GM23338 (cell line): Measurements from ENCODE around the gene FGGY. TPM values are rescaled to one million over a fixed set of nuclear protein-coding genes. Genes with fewer than 3 reads are reported as not detected.

Source experiments
- ATAC-seq: fragments of 200-7000 bp; cut with Tn5 transposase; 3 replicates; pipeline ENCODE4 v1.9.1; 2020
- DNase-seq: peaks from one replicate; pipeline ENCODE4 v3.0.0-alpha.2; 2015; ENCODE audit warnings: low spot score
- H2AFZ ChIP-seq: fragments of 200-600 bp; sonication (generic); 2 replicates; pipeline ENCODE4 v1.8.0; 2016; ENCODE audit warnings: antibody characterized with exemption, mild to moderate bottlenecking, moderate library complexity
- H3F3A ChIP-seq: fragments of 200-600 bp; sonication (generic); replicated peaks from 2 replicates; pipeline ENCODE4 v1.8.0; 2017; ENCODE audit warnings: antibody characterized with exemption, mixed run types, low read depth
- H3K27ac ChIP-seq: fragments of 200-600 bp; sonication (generic); 2 replicates; pipeline ENCODE4 v1.6.1; 2016; ENCODE audit warnings: low read depth
- H3K27me3 ChIP-seq: fragments of 200-600 bp; sonication (generic); 2 replicates; pipeline ENCODE4 v1.8.0; 2016; ENCODE audit warnings: mild to moderate bottlenecking, mixed run types, moderate library complexity; ENCODE audit not compliant: insufficient read depth
- H3K36me3 ChIP-seq: fragments of 200-600 bp; sonication (generic); 2 replicates; pipeline ENCODE4 v1.8.0; 2016; ENCODE audit warnings: mild to moderate bottlenecking; ENCODE audit not compliant: insufficient read depth
- H3K4me1 ChIP-seq: fragments of 200-600 bp; sonication (generic); 2 replicates; pipeline ENCODE4 v1.8.0; 2016; ENCODE audit warnings: mild to moderate bottlenecking, moderate library complexity; ENCODE audit not compliant: insufficient read depth
- H3K4me2 ChIP-seq: fragments of 200-600 bp; sonication (generic); 2 replicates; pipeline ENCODE4 v1.7.1; 2017; ENCODE audit warnings: mixed run types
- H3K4me3 ChIP-seq: fragments of 200-600 bp; sonication (generic); 2 replicates; pipeline ENCODE4 v1.6.1; 2016; ENCODE audit warnings: mixed run types
- H3K79me2 ChIP-seq: fragments of 200-600 bp; sonication (generic); replicated peaks from 2 replicates; pipeline ENCODE4 v1.8.0; 2017; ENCODE audit warnings: mild to moderate bottlenecking; ENCODE audit not compliant: insufficient read depth
- H3K9me2 ChIP-seq: fragments of 200-600 bp; sonication (generic); 2 replicates; pipeline ENCODE4 v1.8.0; 2017; ENCODE audit not compliant: insufficient read depth
- H4K20me1 ChIP-seq: fragments of 200-600 bp; sonication (generic); replicated peaks from 2 replicates; pipeline ENCODE4 v1.8.0; 2017; ENCODE audit warnings: mild to moderate bottlenecking; ENCODE audit not compliant: insufficient read depth
- H3K27ac Mint-ChIP-seq: 2 replicates; pipeline ENCODE4 v1.8.0; 2020; ENCODE audit warnings: inconsistent platforms, mild to moderate bottlenecking, moderate library complexity, mixed read lengths
- H3K27me3 Mint-ChIP-seq: 3 replicates; pipeline ENCODE4 v1.8.0; 2022; ENCODE audit warnings: low read depth, mild to moderate bottlenecking, moderate library complexity, mixed read lengths, inconsistent platforms; ENCODE audit not compliant: insufficient read depth, poor library complexity
- H3K36me3 Mint-ChIP-seq: 3 replicates; pipeline ENCODE4 v1.8.0; 2021; ENCODE audit warnings: low read depth, mild to moderate bottlenecking, inconsistent platforms, moderate library complexity, mixed read lengths
- H3K4me1 Mint-ChIP-seq: 3 replicates; pipeline ENCODE4 v1.8.0; 2020; ENCODE audit warnings: mild to moderate bottlenecking, inconsistent platforms, mixed read lengths
- H3K4me3 Mint-ChIP-seq: 3 replicates; pipeline ENCODE4 v1.8.0; 2021; ENCODE audit warnings: moderate library complexity, mild to moderate bottlenecking, inconsistent platforms, mixed read lengths
- H3K9me3 Mint-ChIP-seq: 3 replicates; pipeline ENCODE4 v1.8.0; 2020; ENCODE audit warnings: moderate library complexity, mild to moderate bottlenecking, inconsistent platforms, mixed read lengths
- CREB1 ChIP-seq: fragments of 250-450 bp; sonication (Bioruptor Pico); IDR thresholded peaks from 2 replicates; pipeline ENCODE4 v1.5.0; 2020; ENCODE audit warnings: low read depth, mild to moderate bottlenecking, moderate library complexity
- CTCF ChIP-seq, 2 experiments: fragments of 200-600 bp in 1 of 2; sonication (generic) in 1 of 2; conservative IDR thresholded peaks; 2 replicates each; pipeline versions ENCODE4 v1.5.1 to v1.6.1; 2016 to 2017; ENCODE audit warnings: antibody characterized with exemption in 2 of 2, low read depth in 2 of 2, mild to moderate bottlenecking in 2 of 2, moderate library complexity in 1 of 2
- ETS1 ChIP-seq: IDR thresholded peaks from 2 replicates; pipeline ENCODE4 v1.6.1; 2016; ENCODE audit warnings: antibody characterized with exemption
- EZH2 ChIP-seq: fragments of 200-600 bp; sonication (generic); IDR thresholded peaks from one replicate; pipeline ENCODE4 v1.8.0; 2017; ENCODE audit warnings: antibody characterized with exemption, mild to moderate bottlenecking, low read depth; ENCODE audit not compliant: unreplicated experiment
- EZH2phosphoT487 ChIP-seq: fragments of 200-600 bp; sonication (generic); IDR thresholded peaks from one replicate; pipeline ENCODE4 v1.8.1; 2018; ENCODE audit warnings: antibody characterized with exemption; ENCODE audit not compliant: unreplicated experiment
- JUNB ChIP-seq: IDR thresholded peaks from one replicate; pipeline ENCODE4 v1.6.1; 2016; ENCODE audit warnings: antibody characterized with exemption; ENCODE audit not compliant: unreplicated experiment
- NANOG ChIP-seq: IDR thresholded peaks from 2 replicates; pipeline ENCODE4 v1.6.1; 2016; ENCODE audit warnings: antibody characterized with exemption, borderline replicate concordance
- POLR2AphosphoS5 ChIP-seq: IDR thresholded peaks from 2 replicates; pipeline ENCODE4 v1.6.1; 2016; ENCODE audit warnings: antibody characterized with exemption, low read depth
- REST ChIP-seq: IDR thresholded peaks from one replicate; pipeline ENCODE4 v1.6.1; 2018; ENCODE audit warnings: antibody characterized with exemption; ENCODE audit not compliant: unreplicated experiment
- STAT1 ChIP-seq: IDR thresholded peaks from one replicate; pipeline ENCODE4 v1.6.1; 2016; ENCODE audit warnings: antibody characterized with exemption; ENCODE audit not compliant: unreplicated experiment
- ZNF114 ChIP-seq: fragments of 250-450 bp; sonication (Bioruptor Pico); IDR thresholded peaks from 2 replicates; pipeline ENCODE4 v1.5.0; 2020; ENCODE audit warnings: mild to moderate bottlenecking, moderate library complexity
- ZNF331 ChIP-seq: fragments of 250-450 bp; sonication (Bioruptor Pico); IDR thresholded peaks from 2 replicates; pipeline ENCODE4 v1.5.0; 2020; ENCODE audit warnings: low read depth, mild to moderate bottlenecking, moderate library complexity
- ZNF462 ChIP-seq: fragments of 250-450 bp; sonication (Bioruptor Pico); IDR thresholded peaks from 2 replicates; pipeline ENCODE4 v1.5.0; 2020; ENCODE audit warnings: mild to moderate bottlenecking, moderate library complexity
- polyA plus RNA-seq: library from polyadenylated mRNA; unstranded; fragments of >200 nt; fragmentation: Nextera tagmentation; extraction: Ambion mirVana; gene quantifications from 2 replicates; pipeline ENCODE4 v1.2.1, GENCODE V29; 2016
- total RNA-seq: library from RNA; depleted of rRNA; stranded (reverse); fragments of >200 nt; shearing (Covaris generic); gene quantifications from 2 replicates; pipeline ENCODE4 v1.2.3, GENCODE V29; 2014

The FGGY gene
- total and polyA plus RNA-seq, 2 experiments from 2014 or later, result 10.9 to 21.4 TPM

GRCh38 chr1:59427155-59427554 lies 130.3 kb downstream of the FGGY start:
- no peaks in the 10 kb centered on the region for H3K4me1 Mint-ChIP-seq
- no peaks in the 10 kb centered on the region for H3K27me3 Mint-ChIP-seq

More at GRCh38 chr1:59427155-59427554, 130.3 kb downstream of the FGGY start:
- H3K79me2 ChIP-seq, result no peaks in the 10 kb centered on the region
- H3K4me1 ChIP-seq, result no peaks in the 10 kb centered on the region
- Mint-ChIP-seq H3K4me3 (no peak overlapping the region), H3K27ac (no peak overlapping the region), H3K36me3 (no peaks in the 10 kb centered on the region), H3K9me3 (no peaks in the 10 kb centered on the region)
- DNase-seq (no peak), ATAC-seq (no peak)
- H3K36me3 ChIP-seq, result no peaks in the 10 kb centered on the region
- no peak overlapping the region for H3K4me3 ChIP-seq
- no peak overlapping the region for H3K4me2 ChIP-seq
- no peak overlapping the region for H2AFZ ChIP-seq
- no peaks in the 10 kb centered on the region for H4K20me1 ChIP-seq
- no peak overlapping the region for H3K27ac ChIP-seq
- no peaks in the 10 kb centered on the region for H3F3A ChIP-seq
- no peak for TF ChIP-seq STAT1
- TF ChIP-seq ZNF462, result no peak
- no peak for TF ChIP-seq JUNB
- no peak for TF ChIP-seq NANOG
- no peak for TF ChIP-seq REST
- no peak for TF ChIP-seq ETS1
- no peak for TF ChIP-seq EZH2
- no peak for TF ChIP-seq CTCF (conservative IDR thresholded peaks at IDR 0.05; ENCODE audit: low read depth in 2 of 2)
- no peak for TF ChIP-seq EZH2phosphoT487
- no peak for TF ChIP-seq ZNF114 (CRISPR knock-in tag)
- TF ChIP-seq ZNF331, result no peak
- no peak for TF ChIP-seq POLR2AphosphoS5
- no peak for TF ChIP-seq CREB1 (CRISPR knock-in tag)
- H3K9me2 ChIP-seq, result 0 out of 2 replicates have a peak, but pooled peaks cover 8% of the 10 kb centered on the region
- no peaks in the 10 kb centered on the region for H3K27me3 ChIP-seq
